Breast epithelium (tissue), 3 donors: ENCODE data around the gene NDUFA7.

Experiments used
- CTCF ChIP-seq, 3 donors: fragments of 450-650 bp; IDR thresholded peaks; one replicate each; pipeline ENCODE4 v1.5.1; 2016 to 2017; ENCODE audit warnings: antibody characterized with exemption in 3 of 3, mild to moderate bottlenecking in 3 of 3, moderate library complexity in 3 of 3
- POLR2A ChIP-seq: fragments of 450-650 bp; IDR thresholded peaks from one replicate; pipeline ENCODE4 v1.6.1; 2016; ENCODE audit warnings: antibody characterized with exemption, mild to moderate bottlenecking, moderate library complexity

- TF ChIP-seq CTCF (IDR thresholded peaks at IDR 0.05), result no peak
- no peak for TF ChIP-seq POLR2A
Observed at GRCh38 chr19:8336072-8336569, 14.9 kb upstream of the NDUFA7 start.
